GM18517 (cell line): Measurements from ENCODE around the gene CYP39A1.

Source experiments
- ATAC-seq: cut with Tn5 transposase; IDR thresholded peaks from one replicate; pipeline ENCODE4 v1.9.1; 2021; ENCODE audit warnings: mild to moderate bottlenecking, moderate library complexity; ENCODE audit not compliant: unreplicated experiment

Gene CYP39A1, protein sequence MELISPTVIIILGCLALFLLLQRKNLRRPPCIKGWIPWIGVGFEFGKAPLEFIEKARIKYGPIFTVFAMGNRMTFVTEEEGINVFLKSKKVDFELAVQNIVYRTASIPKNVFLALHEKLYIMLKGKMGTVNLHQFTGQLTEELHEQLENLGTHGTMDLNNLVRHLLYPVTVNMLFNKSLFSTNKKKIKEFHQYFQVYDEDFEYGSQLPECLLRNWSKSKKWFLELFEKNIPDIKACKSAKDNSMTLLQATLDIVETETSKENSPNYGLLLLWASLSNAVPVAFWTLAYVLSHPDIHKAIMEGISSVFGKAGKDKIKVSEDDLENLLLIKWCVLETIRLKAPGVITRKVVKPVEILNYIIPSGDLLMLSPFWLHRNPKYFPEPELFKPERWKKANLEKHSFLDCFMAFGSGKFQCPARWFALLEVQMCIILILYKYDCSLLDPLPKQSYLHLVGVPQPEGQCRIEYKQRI

DNA sequence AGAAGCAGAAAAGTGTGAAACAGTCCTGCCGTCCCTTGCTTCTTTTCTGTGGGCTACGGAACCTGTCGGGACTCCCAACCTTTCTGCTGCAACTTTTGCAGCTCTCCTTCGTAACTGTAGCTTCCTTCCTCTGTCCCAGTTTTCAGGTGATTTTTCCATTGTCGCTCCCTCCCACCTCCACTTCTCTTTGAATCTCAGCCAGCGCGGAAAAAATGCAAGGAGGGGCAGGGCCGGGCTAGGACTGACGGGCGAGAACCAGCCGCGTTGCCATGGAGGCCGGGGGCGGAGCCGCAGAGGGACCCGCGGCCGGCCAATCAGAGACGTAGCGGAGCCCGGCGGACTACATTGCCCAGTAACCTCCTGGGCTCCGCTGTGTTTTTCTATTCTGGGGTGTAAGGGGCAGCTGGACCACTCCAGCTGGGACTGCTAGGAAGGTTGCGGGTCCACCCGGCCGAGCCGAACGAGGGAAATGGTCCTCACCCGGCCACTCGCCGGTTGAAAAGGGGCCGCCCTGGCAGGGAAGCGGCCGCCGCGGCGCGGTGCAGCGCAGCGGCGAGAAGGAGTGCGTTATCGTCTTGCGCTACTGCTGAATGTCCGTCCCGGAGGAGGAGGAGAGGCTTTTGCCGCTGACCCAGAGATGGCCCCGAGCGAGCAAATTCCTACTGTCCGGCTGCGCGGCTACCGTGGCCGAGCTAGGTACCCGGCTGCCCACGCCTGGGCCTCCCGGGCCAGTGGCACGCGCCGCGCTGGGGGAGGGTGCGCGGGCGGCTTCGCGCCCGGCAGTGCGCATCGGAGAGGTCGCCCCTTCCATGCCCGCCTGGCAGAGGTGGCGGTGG is at the start of gene CYP39A1, which contains the start of gene SLC25A27:
Gene CYP39A1, minus strand, starts transcription at position 216 of the 836 bp plus-strand sequence. CDS start 236 bp downstream, outside the sequence.
Gene SLC25A27, plus strand, starts transcription at position 373 of the 836 bp plus-strand sequence. Its CDS starts 218 bp downstream, at position 591.
- peak; percentile 97 for ATAC-seq

DNA sequence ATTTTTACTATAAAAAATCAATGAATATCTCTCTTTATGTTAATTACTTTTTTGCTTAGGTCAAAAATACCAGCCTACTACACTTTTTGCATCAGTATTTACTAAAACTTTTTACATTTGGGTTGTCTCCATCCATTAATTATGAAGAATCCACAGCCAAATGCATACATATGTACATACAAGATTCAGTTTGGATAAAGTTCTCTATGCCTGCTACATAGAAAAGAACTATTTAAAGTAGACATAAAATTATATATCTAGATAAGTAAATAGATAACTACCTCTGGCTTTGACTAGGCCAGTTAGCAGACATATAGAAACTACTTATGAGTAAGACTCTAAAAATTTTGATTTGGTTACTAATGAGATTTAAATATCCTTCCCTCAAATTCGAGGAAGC is 47.4 kb upstream of the CYP39A1 start:
- ATAC-seq, result no peak

DNA sequence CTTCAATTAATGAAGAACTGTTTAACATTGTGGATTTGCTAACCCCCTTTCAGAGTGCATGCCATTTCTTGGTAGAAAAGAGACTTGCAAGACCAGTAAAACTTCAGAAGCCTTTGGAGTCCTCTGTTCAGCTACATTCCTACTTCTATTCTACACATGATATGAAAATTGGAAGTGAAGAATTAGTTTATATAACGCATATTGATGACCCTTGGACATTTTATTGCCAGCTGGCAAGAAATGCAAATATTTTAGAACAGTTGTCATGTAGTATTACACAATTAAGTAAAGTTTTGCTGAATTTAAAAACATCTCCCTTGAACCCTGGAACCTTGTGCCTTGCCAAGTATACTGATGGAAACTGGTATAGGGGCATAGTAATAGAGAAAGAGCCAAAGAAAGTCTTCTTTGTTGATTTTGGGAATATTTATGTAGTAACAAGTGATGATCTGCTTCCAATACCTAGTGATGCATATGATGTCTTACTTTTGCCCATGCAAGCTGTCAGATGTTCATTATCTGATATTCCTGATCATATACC is 38.4 kb upstream of the CYP39A1 start:
- ATAC-seq, result no peak

DNA sequence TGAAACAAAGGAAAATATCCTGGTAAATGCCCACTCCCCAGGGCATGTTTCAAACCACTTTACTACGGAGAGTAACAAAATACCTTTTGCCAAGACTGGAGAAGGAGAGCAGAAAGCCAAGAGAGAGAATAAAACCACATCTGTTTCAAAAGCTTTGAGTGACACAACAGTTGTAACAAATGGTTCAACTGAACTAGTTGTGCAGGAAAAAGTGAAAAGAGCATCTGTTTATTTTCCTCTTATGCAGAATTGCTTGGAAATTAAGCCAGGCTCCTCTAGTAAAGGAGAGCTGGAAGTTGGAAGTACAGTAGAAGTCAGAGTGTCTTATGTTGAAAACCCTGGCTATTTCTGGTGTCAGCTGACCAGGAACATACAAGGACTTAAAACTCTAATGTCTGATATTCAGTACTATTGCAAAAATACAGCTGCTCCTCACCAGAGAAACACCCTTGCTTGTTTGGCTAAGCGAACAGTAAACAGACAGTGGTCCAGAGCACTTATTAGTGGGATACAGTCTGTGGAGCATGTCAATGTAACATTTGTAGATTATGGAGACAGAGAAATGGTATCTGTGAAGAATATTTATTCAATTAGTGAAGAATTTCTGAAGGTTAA is 37.6 kb upstream of the CYP39A1 start:
- no peak for ATAC-seq

DNA sequence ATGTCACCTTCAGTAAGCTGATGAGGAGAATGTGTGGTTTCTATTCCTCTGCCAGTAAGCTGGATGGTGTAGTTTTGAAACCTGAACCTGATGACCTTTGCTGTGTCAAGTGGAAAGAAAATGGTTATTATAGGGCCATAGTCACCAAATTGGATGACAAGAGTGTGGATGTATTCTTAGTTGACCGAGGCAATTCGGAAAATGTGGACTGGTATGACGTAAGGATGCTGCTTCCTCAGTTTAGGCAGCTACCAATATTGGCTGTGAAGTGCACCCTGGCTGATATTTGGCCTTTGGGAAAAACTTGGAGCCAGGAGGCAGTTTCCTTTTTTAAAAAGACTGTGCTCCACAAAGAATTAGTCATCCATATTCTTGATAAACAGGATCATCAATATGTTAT is 37.0 kb upstream of the CYP39A1 start:
- ATAC-seq, result no peak

DNA sequence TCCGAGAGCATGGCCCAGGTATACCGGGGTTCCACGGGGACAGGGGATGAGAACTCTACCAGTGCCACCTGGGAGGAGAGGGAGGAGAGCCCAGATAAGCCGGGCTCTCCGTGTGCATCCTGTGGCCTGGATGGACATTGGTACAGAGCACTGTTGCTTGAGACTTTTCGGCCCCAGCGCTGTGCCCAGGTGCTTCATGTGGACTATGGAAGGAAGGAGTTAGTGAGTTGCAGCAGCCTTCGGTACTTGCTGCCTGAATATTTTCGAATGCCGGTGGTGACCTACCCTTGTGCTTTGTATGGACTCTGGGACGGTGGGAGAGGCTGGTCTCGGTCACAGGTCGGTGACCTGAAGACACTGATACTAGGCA is 36.3 kb upstream of the CYP39A1 start:
- no peak for ATAC-seq

DNA sequence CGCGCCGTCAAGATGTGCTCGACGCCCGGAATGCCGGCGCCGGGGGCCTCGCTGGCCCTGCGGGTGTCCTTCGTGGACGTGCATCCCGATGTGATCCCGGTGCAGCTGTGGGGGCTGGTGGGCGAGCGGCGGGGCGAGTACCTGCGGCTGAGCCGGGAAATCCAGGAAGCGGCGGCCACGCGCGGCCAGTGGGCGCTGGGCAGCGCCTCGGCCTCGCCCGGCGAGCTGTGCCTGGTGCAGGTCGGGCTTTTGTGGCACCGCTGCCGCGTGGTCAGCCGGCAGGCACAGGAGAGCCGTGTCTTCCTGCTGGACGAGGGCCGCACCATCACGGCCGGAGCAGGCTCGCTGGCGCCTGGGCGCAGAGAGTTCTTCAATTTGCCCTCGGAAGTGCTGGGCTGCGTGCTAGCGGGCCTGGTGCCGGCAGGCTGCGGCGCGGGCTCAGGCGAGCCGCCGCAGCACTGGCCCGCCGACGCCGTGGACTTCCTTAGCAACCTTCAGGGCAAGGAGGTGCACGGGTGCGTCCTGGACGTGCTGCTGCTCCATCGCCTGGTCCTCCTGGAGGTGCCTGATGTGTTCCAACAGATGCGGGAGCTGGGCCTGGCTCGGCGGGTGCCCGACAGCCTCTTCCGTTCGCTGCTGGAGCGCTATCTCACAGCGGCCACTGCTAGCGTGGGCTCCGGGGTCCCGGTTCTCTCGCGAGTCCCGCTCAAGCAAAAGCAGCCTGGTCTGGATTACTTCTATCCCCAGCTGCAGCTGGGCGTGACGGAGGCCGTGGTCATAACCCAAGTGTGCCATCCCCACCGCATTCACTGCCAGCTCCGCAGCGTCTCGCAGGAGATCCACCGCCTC is 35.7 kb upstream of the CYP39A1 start:
- no peak for ATAC-seq

DNA sequence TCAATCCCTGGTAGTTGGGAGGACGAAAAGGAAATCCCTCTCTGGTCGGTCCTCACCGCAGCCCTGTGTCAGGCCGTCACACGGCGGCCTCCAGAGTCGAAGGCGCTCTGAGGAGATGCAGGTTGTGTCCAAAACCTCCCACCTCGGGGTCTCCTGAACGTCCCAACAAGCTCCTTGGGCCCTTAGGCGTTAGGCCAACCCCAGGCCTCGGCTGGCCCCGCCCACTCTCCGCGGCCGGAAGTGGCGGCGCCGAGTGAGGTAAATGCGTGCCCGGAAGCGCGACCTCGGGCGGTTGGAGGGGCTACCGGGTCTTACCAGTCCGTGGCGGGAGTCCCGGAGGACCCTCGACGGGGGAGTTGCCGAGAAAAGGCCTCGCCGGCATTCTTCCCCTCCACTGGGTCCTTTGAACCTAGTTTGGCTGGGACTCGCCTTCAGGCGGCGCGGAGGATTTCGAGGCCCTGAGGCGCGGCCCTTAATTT is 35.0 kb upstream of the CYP39A1 start, which contains the start of gene TDRD6:
Gene TDRD6, plus strand, starts transcription at position 267 of the 479 bp plus-strand sequence. CDS start 244 bp downstream, outside the sequence.
- no peak for ATAC-seq

DNA sequence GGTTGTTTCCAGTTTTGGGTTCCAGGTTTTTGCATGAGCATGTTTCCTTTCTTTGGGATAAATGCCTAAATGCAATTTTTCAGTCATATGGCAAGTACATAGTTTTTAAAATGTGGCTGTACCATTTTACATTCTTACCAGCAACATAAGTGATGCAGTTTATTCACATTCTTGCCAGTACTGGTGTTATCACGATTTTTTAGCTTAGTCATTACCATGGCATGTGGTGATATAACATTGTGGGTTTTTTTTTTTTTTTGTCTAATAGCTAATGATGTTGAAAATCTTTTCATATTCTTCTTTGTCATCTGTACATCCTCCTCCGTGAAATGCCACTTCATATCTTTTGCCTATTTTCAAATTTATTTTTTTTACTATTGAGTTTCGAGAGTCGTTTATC is 32.2 kb upstream of the CYP39A1 start:
- no peak for ATAC-seq

DNA sequence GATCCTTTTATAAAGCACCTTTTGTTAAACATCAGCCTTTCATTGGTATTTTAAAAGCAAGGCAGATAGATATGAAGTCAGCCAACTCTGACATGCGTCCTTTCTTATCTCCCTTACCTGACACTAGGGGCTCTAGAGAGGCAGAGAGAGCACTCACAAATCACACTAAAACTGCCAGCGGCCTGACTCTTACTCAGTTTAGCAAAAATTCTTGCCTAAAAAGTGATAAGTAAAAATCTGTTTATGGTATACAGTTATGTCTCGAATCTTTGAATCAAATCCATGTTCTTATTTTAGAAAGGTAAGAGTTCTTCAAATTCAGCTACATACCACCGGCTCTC is 24.7 kb upstream of the CYP39A1 start:
- ATAC-seq, result no peak

DNA sequence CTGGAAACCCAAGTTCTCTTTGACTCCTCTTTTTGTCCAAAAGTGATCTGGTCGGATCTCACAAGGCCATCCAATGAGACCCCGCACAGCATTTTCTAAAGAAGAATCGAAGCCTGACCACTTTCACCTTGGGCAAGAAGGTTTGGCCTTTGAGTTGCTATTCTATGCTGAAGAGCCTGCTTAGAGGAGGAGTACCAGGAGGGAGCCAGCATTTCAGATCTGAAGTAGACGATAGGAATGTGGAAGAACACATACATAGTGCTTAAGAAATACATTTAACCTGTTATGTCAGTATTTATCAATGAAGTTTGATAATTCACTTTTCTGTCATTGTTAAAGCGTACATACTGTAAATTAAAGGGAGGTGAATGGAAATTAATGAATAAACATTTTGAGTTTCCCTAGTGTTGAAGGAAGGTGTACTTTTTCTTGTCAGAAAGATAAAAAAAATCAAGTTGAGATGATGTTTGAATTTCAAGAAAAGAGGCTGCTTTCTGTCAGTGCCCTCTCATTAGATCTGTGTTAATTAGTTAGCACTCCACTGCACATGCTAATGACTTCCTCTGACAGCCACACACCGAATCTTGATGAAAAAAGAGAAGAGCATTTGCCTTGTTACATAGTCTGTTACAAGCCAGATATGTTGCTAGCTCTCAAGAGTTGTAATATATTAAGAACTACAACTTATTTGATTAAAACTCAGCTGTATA is 24.1 kb upstream of the CYP39A1 start:
- ATAC-seq, result no peak

DNA sequence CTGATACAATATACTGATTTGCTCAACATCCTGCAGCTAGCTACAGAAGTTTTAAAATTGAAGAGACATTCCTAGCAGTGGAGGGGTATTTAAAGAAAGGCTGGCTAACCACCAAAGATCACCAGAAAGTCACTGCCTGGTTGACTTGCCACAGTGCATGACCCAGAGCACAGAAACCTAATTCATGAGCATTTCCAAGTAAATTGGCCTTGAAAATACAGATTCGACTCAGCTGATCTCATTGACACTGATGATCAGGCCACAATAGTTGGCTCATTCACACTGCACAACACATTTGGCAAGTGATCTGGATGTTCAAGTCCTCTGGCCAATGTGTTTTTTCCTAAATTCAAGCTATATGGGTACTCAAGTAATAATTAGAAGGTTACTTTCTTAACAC is 21.8 kb upstream of the CYP39A1 start:
- no peak for ATAC-seq

DNA sequence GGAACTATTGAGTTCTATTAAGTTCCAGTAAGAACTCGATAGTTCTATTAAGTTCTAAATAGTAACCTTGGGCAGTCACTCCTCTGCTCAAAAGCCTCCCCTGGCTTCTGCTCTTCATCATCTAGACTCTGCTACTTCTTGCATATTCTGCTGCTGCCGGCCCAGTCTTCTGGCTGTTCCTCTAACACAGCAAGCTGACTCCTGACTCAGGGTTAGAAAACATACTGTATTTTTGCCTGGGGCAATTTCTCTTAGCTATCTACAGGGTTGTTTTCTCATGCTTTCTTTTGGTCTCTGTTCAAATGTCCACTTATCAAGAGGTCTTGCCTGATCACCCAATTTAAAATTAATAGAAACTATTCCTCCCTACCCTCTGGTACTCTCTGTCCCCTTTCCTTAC is 14.8 kb upstream of the CYP39A1 start:
- no peak for ATAC-seq

DNA sequence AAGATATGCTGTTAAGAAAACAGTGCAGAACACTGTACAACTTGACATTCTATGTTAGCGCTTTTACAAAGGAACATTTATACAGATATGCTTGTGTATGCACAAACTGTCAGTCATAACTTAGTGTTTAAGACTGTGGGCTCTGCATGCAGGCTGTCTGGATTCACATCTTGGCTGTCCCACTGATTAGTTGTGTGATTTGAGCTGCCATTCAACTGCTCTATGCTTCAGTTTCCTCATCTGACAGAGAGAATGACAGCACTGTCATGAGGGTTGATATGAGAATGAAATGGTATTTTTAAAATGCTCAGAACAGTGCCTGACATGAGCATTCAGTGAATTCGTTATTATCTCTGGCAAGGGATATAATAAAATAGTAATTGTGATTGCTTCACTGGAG is 8.9 kb upstream of the CYP39A1 start:
- no peak for ATAC-seq

DNA sequence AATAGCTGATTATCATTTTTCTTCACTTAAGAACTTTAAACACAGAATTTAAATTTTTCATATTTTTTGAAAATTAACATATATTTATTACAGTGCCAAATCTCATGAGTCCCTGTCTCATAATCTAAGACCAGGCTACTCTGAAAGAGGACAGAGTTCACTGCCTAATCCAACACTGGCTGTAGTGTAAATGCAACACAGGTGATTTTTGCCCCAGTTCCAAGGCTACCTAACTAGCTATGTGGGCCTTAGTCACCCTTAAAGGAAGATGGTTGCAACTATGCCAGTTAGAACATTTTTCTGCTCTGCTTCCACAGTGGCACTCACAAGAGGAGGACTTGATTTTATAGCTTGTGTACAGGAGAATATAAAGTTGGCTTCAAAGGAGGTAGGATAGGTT is 5.0 kb upstream of the CYP39A1 start:
- ATAC-seq, result no peak

DNA sequence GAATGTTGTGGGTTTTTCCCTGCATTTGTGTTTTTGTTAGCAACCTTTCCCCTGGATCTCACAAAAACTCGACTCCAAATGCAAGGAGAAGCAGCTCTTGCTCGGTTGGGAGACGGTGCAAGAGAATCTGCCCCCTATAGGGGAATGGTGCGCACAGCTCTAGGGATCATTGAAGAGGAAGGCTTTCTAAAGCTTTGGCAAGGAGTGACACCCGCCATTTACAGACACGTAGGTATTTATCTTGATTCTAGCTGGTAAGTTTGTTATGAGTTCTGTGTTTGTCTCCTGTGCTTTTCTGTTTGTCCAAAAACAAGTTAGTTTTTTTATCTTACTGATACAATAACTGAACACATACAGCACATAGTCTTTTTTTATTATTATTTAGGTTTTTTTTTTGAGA is 3.2 kb upstream of the CYP39A1 start:
- no peak for ATAC-seq

DNA sequence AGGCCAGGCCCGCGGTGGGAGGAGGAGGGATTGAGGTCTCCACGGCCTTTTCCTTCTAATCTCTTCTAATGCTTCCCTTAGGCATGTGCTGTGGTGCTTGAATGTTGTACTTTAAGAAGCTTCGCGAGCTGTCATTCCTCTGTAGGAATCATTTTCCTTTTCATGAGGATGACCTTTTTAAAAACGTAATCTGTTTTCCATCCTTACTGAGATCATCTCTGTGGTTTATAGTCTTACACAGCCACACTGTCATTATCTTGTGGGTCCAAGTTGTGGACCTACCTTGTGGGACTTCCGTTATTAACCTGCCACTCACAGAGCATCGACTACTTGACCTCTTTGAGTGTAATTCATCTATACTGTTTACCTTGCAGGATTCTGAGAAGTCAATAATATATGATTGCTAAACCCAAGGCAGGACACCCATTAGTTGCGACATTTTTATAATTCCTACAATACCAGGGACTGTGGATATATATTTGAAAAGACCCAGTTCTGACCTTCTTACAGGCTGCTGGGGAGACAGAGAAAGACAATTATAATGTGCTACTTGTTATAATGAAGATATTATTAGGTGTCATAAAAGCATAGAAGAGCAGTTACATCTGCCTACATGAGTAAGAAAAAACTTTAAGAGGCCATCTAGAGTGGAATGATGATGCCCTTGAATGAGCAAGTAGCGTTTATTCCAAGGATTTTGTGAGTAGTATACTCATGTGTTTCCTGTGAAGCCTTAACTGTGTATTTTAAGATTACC is 999 bp upstream of the CYP39A1 start:
- ATAC-seq, result no peak

DNA sequence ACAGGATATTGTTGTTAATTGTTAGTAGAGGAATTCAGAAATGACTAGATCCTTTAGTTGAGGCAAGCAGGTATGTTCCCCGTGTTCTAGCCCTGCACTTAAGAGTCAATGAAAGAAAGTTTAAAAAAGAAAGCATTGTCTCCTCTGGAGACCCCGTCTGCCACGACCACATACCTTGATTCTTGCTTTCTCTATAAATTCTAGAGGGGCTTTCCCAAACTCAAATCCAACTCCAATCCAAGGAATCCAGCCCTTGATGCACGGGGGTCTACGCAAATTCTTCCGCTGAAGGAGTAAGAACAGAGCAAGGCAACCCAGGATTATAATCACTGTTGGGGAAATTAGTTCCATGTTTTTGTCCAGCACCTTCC is 401 bp downstream of the CYP39A1 start:
- no peak for ATAC-seq

DNA sequence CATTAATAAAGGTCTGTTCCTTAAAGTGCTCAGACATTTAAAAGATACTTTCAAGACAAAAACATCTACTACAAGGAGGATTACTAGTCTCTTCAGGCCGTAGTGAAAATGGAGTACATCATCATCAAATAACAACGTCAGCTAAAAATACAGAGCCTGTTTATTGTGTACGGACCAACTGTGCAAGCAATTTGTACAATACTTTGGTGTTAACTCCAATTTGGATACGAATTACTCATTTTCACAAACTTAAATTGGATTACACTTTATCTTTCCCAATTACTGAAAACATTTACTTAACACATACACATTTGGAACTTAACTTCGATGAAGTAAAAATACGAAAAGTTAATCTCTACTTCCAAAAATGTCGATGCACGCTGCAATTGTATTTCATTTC is 802 bp downstream of the CYP39A1 start:
- no peak for ATAC-seq
